NT2/D1 (cell line): Measurements from ENCODE around the gene NT5DC1.

Experiments
- DNase-seq: peaks from one replicate; pipeline ENCODE4 v3.0.0-alpha.2; 2011; ENCODE audit warnings: low read depth, low spot score
- H3K27me3 ChIP-seq: 2 replicates; pipeline ENCODE4 v1.6.0; 2011; ENCODE audit warnings: mild to moderate bottlenecking; ENCODE audit not compliant: insufficient read length, insufficient read depth
- H3K36me3 ChIP-seq: 2 replicates; pipeline ENCODE4 v1.6.1; 2011; ENCODE audit warnings: mild to moderate bottlenecking, low read length, mixed read lengths; ENCODE audit not compliant: insufficient read depth, insufficient read length
- H3K4me1 ChIP-seq: 2 replicates; pipeline ENCODE4 v1.5.1; 2011; ENCODE audit not compliant: insufficient read depth, insufficient read length
- H3K4me3 ChIP-seq: 2 replicates; pipeline ENCODE4 v1.5.1; 2011; ENCODE audit warnings: low read depth; ENCODE audit not compliant: insufficient read length
- H3K9ac ChIP-seq: 2 replicates; pipeline ENCODE4 v1.6.0; 2011; ENCODE audit warnings: low read depth; ENCODE audit not compliant: insufficient read length
- H3K9me3 ChIP-seq: 2 replicates; pipeline ENCODE4 v1.5.1; 2011; ENCODE audit warnings: mild to moderate bottlenecking, low read length; ENCODE audit not compliant: insufficient read depth
- SUZ12 ChIP-seq: IDR thresholded peaks from 2 replicates; pipeline ENCODE4 v1.6.1; 2011; ENCODE audit not compliant: insufficient read length, insufficient read depth; ENCODE audit errors: extremely low read depth
- YY1 ChIP-seq: IDR thresholded peaks from 2 replicates; pipeline ENCODE4 v1.6.1; 2011; ENCODE audit not compliant: insufficient read length, insufficient read depth
- ZNF274 ChIP-seq: IDR thresholded peaks from 2 replicates; pipeline ENCODE4 v1.6.1; 2011; ENCODE audit warnings: mild to moderate bottlenecking, low read depth, low read length

NT5DC1 gene

DNA sequence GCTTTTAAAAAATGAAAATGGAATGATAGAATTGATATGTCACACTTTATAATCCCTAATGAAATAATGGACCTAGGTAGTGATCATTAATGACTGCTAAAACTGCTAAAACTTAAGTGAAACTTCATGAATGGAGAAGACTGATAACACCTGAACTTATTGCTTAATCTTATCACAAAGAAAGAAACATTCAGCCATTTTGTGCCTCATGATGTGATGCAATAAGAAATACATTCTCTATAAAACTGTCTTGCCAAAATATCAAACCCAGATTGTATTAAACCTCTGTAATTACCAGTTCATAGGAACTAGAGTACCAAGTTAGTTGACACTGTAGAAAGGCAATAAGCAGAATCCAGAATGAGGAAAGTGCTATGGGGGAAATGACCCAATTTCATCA is 79.7 kb downstream of the NT5DC1 start:
- no peak for TF ChIP-seq ZNF274
- TF ChIP-seq SUZ12 = no peak
- TF ChIP-seq YY1 = no peak
- DNase-seq = no peak

GRCh38 chr6:116189472-116189871 is 88.8 kb downstream of the NT5DC1 start:
- H3K9me3 ChIP-seq = no peaks in the 10 kb centered on the region
- TF ChIP-seq SUZ12 = no peak
- TF ChIP-seq YY1 = no peak
- TF ChIP-seq ZNF274 = no peak
- H3K4me1 ChIP-seq = no peaks in the 10 kb centered on the region
- H3K36me3 ChIP-seq = no peaks in the 10 kb centered on the region
- H3K4me3 ChIP-seq = no peak overlapping the region
- no peaks in the 10 kb centered on the region for H3K27me3 ChIP-seq
- no peak for DNase-seq
- H3K9ac ChIP-seq = no peak overlapping the region

More for the DNA sequence above, 79.7 kb downstream of the NT5DC1 start:
- Histone ChIP-seq H3K27me3 (no peaks in the 10 kb centered on the region), H3K4me1 (no peaks in the 10 kb centered on the region), H3K36me3 (no peaks in the 10 kb centered on the region), H3K4me3 (no peak overlapping the region), H3K9me3 (peaks cover 3% of the 10 kb centered on the region; the same call in 1 of the 2 replicates), H3K9ac (no peak overlapping the region)

DNA sequence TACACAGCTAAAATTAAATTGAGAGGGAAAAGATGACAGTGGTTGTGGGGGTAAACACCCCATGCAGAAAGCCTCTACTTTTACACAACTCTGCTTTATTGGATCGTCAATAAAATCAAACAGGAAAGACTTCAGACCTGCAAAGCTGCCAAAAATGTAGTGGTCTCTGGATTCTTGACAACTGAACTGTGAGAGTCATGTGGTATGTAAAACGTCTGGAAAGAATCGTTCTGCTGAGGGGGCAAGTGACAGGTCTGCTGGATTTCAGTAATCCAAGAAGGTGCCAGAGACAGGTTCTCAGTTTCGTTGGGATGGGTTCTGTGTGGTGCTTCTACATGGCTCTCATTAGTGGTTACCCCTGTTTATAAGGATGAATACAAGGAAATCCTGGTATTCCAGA is 89.9 kb downstream of the NT5DC1 start:
- TF ChIP-seq YY1 = no peak
- TF ChIP-seq SUZ12 = no peak
- TF ChIP-seq ZNF274 = no peak
- no peak for DNase-seq

GRCh38 chr6:116191881-116192280 is 91.2 kb downstream of the NT5DC1 start:
- no peak for DNase-seq
- H3K27me3 ChIP-seq = no peaks in the 10 kb centered on the region
- H3K36me3 ChIP-seq = no peaks in the 10 kb centered on the region
- TF ChIP-seq YY1 (no peak), SUZ12 (no peak), ZNF274 (no peak)
- no peak overlapping the region for H3K4me3 ChIP-seq
- H3K9ac ChIP-seq = no peak overlapping the region
- no peaks in the 10 kb centered on the region for H3K9me3 ChIP-seq
- H3K4me1 ChIP-seq = no peaks in the 10 kb centered on the region

More for the DNA sequence above, 89.9 kb downstream of the NT5DC1 start:
- Histone ChIP-seq H3K4me3 (no peak overlapping the region), H3K27me3 (no peaks in the 10 kb centered on the region), H3K36me3 (no peaks in the 10 kb centered on the region), H3K9me3 (no peaks in the 10 kb centered on the region), H3K9ac (no peak overlapping the region), H3K4me1 (no peaks in the 10 kb centered on the region)

DNA sequence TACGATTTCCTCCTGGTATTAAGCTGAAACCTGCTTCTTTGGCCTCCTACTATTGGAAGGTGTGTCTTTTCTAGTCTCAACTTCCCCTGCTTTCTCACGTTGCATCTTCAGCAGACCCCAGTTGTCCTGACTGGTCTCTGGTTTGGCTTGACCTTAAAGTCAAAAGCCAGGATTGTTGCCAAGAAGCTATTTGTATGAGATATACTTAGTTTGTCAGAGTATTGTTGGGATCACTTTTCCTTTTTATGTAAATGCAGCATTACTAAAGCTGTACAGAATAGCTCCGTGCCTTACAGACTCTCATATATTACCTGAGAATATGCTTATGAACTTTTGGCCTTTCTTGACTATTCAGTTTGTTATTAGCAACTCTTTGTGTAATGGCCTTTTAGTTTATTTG is 92.1 kb downstream of the NT5DC1 start:
- DNase-seq = no peak
- Histone ChIP-seq H3K4me1 (no peaks in the 10 kb centered on the region), H3K27me3 (no peaks in the 10 kb centered on the region), H3K4me3 (no peak overlapping the region), H3K9ac (no peak overlapping the region), H3K36me3 (no peaks in the 10 kb centered on the region), H3K9me3 (no peaks in the 10 kb centered on the region)
- TF ChIP-seq YY1 = no peak
- TF ChIP-seq SUZ12 = no peak
- TF ChIP-seq ZNF274 = no peak

DNA sequence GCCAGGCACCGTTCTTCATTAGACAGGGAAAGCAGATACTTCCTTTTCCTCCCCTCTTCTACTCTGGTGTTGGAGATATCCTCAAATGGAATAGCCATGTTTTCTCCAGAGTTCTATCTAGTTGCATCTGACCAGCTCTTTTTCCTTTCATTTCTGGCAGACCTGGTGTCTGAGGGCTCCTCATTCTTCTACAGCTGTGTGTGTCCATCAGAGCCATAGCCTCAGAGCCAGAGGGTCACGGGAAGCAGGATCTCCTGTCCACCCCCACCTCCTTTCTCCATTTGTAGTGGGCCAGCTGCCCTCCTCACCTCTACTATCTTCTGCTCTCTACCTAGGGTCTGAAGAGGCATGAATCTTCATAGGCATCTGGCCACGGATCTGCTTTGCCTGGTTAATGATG is 96.2 kb downstream of the NT5DC1 start:
- DNase-seq = no peak
- no peaks in the 10 kb centered on the region for H3K27me3 ChIP-seq
- H3K9ac ChIP-seq = no peak overlapping the region
- no peaks in the 10 kb centered on the region for H3K36me3 ChIP-seq
- no peak overlapping the region for H3K4me3 ChIP-seq
- no peak for TF ChIP-seq YY1
- no peak for TF ChIP-seq ZNF274
- no peak for TF ChIP-seq SUZ12
- no peaks in the 10 kb centered on the region for H3K4me1 ChIP-seq
- no peaks in the 10 kb centered on the region for H3K9me3 ChIP-seq

GRCh38 chr6:116200619-116201249 is 100.1 kb downstream of the NT5DC1 start:
- no peaks in the 10 kb centered on the region for H3K4me1 ChIP-seq
- H3K27me3 ChIP-seq = no peaks in the 10 kb centered on the region
- no peak for TF ChIP-seq YY1
- TF ChIP-seq SUZ12 = no peak
- no peak for TF ChIP-seq ZNF274
- no peak overlapping the region for H3K4me3 ChIP-seq
- H3K9ac ChIP-seq = no peak overlapping the region
- no peaks in the 10 kb centered on the region for H3K36me3 ChIP-seq
- no peak for DNase-seq
- no peaks in the 10 kb centered on the region for H3K9me3 ChIP-seq

DNA sequence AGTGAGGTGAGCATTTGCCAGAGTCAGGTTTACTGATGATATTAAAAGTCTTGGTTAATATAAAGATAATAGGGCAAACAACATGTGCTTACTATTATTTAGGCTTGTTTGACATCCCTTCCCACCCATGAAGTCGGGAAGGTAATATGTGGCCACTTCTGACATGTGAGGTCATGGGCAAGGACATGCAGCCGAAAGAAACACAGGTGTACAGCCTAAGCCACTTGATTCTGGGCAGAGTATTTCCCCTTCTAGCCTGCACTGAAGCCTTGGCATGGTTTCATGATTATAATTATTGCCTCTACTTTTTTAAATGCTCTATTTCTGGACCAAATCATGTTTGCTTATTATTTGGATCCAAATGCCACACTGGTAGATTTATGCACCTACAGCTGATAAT is 100.9 kb downstream of the NT5DC1 start:
- TF ChIP-seq YY1 (no peak), ZNF274 (no peak), SUZ12 (no peak)
- Histone ChIP-seq H3K36me3 (no peaks in the 10 kb centered on the region), H3K27me3 (no peaks in the 10 kb centered on the region), H3K4me3 (no peak overlapping the region), H3K9me3 (no peaks in the 10 kb centered on the region), H3K9ac (no peak overlapping the region), H3K4me1 (no peaks in the 10 kb centered on the region)
- DNase-seq = no peak
